Measurements from ENCODE around the gene PCDHGA1.
A peak's percentile ranks its signal among the peaks of the same experiment; 100 is the strongest.

The PCDHGA1 gene

DNA sequence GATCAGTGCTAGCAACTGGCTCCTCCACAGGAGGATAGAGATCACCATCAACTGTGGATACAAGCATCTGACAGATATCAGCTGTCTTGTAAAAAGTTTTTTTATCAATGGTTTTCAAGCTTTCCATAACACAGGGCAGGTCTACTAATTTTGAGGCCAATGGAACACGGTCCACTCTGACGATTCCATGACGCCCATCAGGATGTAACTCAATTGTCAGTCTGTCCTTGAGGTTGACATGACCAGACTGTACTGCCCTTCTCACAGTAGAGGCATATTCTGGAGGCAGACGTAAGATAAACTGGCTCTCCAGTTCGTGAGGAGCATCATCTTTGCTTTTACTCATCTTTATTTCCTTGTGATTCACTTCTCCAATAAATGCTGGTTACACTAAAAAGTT, 10.6 kb upstream of the PCDHGA1 start:
- Histone ChIP-seq H3K36me3 (ENCODE audit: low read length) (peaks cover 34% of the 10 kb centered on the region), H3K9ac (ENCODE audit: low read length) (peak overlapping the region; percentile 78), H3K9me3 (ENCODE audit: insufficient read depth, low read length) (peaks cover 30% of the 10 kb centered on the region), H3F3A (ENCODE audit: insufficient read depth) (peaks cover 4% of the 10 kb centered on the region; the same call in 1 of the 2 replicates), H3K79me2 (ENCODE audit: insufficient read depth, low read length) (peaks cover 56% of the 10 kb centered on the region), H3K9me2 (replicated peaks; ENCODE audit: insufficient read depth, low read length) (no peaks in the 10 kb centered on the region), H3K4me2 (ENCODE audit: low read depth, low read length, poor library complexity, severe bottlenecking) (peak overlapping the region; percentile 78), H2AFZ (ENCODE audit: low read depth, low read length, severe bottlenecking) (no peak overlapping the region), H3K27me3 (ENCODE audit: low read length) (no peaks in the 10 kb centered on the region), H3K27ac (ENCODE audit: low read depth, low read length) (no peak overlapping the region), H4K20me1 (ENCODE audit: low read depth, low read length) (0 out of 2 replicates have a peak, but pooled peaks cover 5% of the 10 kb centered on the region), H3K4me3 (ENCODE audit: insufficient read depth, low read length, poor library complexity, severe bottlenecking) (peak overlapping the region; percentile 89)
- TF ChIP-seq, protein P1, sequence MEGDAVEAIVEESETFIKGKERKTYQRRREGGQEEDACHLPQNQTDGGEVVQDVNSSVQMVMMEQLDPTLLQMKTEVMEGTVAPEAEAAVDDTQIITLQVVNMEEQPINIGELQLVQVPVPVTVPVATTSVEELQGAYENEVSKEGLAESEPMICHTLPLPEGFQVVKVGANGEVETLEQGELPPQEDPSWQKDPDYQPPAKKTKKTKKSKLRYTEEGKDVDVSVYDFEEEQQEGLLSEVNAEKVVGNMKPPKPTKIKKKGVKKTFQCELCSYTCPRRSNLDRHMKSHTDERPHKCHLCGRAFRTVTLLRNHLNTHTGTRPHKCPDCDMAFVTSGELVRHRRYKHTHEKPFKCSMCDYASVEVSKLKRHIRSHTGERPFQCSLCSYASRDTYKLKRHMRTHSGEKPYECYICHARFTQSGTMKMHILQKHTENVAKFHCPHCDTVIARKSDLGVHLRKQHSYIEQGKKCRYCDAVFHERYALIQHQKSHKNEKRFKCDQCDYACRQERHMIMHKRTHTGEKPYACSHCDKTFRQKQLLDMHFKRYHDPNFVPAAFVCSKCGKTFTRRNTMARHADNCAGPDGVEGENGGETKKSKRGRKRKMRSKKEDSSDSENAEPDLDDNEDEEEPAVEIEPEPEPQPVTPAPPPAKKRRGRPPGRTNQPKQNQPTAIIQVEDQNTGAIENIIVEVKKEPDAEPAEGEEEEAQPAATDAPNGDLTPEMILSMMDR (IDR thresholded peaks at IDR 0.05; ENCODE audit: insufficient read depth, low read length, poor library complexity, severe bottlenecking), result no peak
- TF ChIP-seq EZH2phosphoT487 (conservative IDR thresholded peaks at IDR 0.05; ENCODE audit: low read length), result no peak

DNA sequence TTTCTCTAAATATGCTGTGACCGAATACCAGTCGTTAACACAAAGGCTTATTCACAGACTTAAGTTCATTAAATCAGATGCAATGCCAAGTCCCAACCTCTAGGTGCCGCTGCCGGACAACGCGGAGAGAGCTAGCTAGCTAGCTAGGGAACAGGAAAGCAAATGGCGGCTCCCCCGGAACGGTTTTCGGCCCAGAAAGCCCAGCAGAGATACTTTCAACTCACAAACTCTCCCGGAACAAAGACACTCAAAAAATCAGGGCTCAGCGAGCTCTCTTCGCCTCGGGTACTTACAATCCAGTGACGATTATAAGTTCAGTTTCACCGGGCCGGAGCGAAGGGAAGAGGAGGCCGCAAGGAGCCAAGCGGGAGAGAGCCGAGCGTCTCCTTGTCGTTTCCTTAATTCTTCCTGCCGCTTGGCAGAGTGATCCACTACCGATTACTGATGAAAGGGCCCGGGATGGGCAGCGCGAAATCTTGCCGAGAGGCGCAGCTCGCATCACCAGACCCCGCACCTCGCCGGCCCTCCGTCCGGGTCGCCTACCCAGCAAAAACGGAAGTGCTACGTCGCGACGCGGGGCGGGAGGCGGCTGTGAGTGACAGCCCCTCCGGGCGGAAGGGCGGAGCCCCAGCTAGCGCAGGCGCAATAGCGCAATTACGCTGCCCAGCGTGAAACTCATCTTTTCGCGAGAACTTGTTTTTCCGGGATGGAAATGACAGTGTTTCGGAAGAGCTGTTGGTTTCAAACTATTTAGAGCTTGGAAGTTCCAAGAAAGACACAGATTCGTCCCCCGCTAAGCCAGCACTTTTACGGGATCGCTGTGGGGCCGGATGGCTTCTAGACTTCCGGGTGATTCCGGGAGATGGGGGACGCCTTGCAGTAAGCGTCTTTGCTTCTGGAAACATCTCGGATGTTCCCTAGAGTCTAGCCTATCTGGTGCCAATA, 9.8 kb upstream of the PCDHGA1 start, which contains the start of gene TAF7:
TSS of gene TAF7 (minus strand) at position 560 of the 945 bp plus-strand sequence. CDS start 740 bp downstream, outside the sequence.
- Histone ChIP-seq H3K4me3 (ENCODE audit: insufficient read depth, low read length, poor library complexity, severe bottlenecking) (peak within 1 kb of the TSS; percentile 89), H3K79me2 (ENCODE audit: insufficient read depth, low read length) (peaks cover 48% of the 10 kb centered on the region), H3F3A (ENCODE audit: insufficient read depth) (peaks cover 3% of the 10 kb centered on the region; the same call in 1 of the 2 replicates), H2AFZ (ENCODE audit: low read depth, low read length, severe bottlenecking) (peak within 1 kb of the TSS; percentile 54), H4K20me1 (ENCODE audit: low read depth, low read length) (0 out of 2 replicates have a peak, but pooled peaks cover 5% of the 10 kb centered on the region), H3K9me3 (ENCODE audit: insufficient read depth, low read length) (peaks cover 25% of the 10 kb centered on the region), H3K27me3 (ENCODE audit: low read length) (no peaks in the 10 kb centered on the region), H3K9ac (ENCODE audit: low read length) (peak within 1 kb of the TSS; percentile 78), H3K27ac (ENCODE audit: low read depth, low read length) (peak within 1 kb of the TSS; percentile 88), H3K36me3 (ENCODE audit: low read length) (peaks cover 32% of the 10 kb centered on the region), H3K4me2 (ENCODE audit: low read depth, low read length, poor library complexity, severe bottlenecking) (peak within 1 kb of the TSS; percentile 78), H3K9me2 (replicated peaks; ENCODE audit: insufficient read depth, low read length) (no peaks in the 10 kb centered on the region)
- TF ChIP-seq, protein P1 (IDR thresholded peaks at IDR 0.05; ENCODE audit: insufficient read depth, low read length, poor library complexity, severe bottlenecking), result peak; percentile 89
- no peak for TF ChIP-seq EZH2phosphoT487 (conservative IDR thresholded peaks at IDR 0.05; ENCODE audit: low read length)

DNA sequence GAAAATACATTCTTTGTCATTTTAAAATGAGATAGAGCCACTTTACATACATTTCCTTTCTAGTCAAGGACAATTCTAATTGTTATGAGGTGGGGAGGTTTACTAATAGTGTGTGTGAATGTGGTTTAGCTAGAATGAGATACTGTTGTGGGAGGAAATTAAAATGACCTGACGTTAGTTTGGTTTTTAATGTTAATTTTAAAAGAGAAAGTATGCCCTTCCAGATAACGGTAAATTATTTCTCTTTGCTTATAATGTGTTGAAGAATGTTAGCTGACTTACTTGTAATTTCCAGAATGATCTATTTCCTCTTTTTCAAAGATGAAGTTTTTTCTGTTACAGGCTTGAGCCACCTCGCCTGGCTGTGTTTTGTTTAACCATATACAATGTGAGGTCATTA, 8.1 kb upstream of the PCDHGA1 start:
- 0 out of 2 replicates have a peak, but pooled peaks cover 5% of the 10 kb centered on the region for H4K20me1 ChIP-seq (ENCODE audit: low read depth, low read length)
- peaks cover 22% of the 10 kb centered on the region for H3K9me3 ChIP-seq (ENCODE audit: insufficient read depth, low read length)
- H3K36me3 ChIP-seq (ENCODE audit: low read length), result peaks cover 24% of the 10 kb centered on the region
- peaks cover 31% of the 10 kb centered on the region for H3K79me2 ChIP-seq (ENCODE audit: insufficient read depth, low read length)
- H3K27me3 ChIP-seq (ENCODE audit: low read length), result no peaks in the 10 kb centered on the region
- TF ChIP-seq EZH2phosphoT487 (conservative IDR thresholded peaks at IDR 0.05; ENCODE audit: low read length), result no peak
- TF ChIP-seq, protein P1 (IDR thresholded peaks at IDR 0.05; ENCODE audit: insufficient read depth, low read length, poor library complexity, severe bottlenecking), result no peak
- H3K4me2 ChIP-seq (ENCODE audit: low read depth, low read length, poor library complexity, severe bottlenecking), result peak overlapping the region; percentile 78
- peaks cover 3% of the 10 kb centered on the region; the same call in 1 of the 2 replicates for H3F3A ChIP-seq (ENCODE audit: insufficient read depth)
- no peak overlapping the region for H3K9ac ChIP-seq (ENCODE audit: low read length)
- H2AFZ ChIP-seq (ENCODE audit: low read depth, low read length, severe bottlenecking), result no peak overlapping the region
- peak overlapping the region; percentile 25; the same call in 1 of the 2 replicates for H3K27ac ChIP-seq (ENCODE audit: low read depth, low read length)
- no peak overlapping the region for H3K4me3 ChIP-seq (ENCODE audit: insufficient read depth, low read length, poor library complexity, severe bottlenecking)
- H3K9me2 ChIP-seq (replicated peaks; ENCODE audit: insufficient read depth, low read length), result no peaks in the 10 kb centered on the region

Measured in SU-DHL-6 (cell line).